Activated CD4-positive, alpha-beta T cell treated with anti-CD3 and anti-CD28 coated beads for 4 hours (primary cell): ENCODE measurements around the gene PPP4R2.
A peak's percentile ranks its signal among the peaks of the same experiment; 100 is the strongest.

Experiments
- DNase-seq, 2 donors: peaks; one replicate each; pipeline ENCODE4 v3.0.0-alpha.2; 2020

The PPP4R2 gene, protein sequence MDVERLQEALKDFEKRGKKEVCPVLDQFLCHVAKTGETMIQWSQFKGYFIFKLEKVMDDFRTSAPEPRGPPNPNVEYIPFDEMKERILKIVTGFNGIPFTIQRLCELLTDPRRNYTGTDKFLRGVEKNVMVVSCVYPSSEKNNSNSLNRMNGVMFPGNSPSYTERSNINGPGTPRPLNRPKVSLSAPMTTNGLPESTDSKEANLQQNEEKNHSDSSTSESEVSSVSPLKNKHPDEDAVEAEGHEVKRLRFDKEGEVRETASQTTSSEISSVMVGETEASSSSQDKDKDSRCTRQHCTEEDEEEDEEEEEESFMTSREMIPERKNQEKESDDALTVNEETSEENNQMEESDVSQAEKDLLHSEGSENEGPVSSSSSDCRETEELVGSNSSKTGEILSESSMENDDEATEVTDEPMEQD

DNA sequence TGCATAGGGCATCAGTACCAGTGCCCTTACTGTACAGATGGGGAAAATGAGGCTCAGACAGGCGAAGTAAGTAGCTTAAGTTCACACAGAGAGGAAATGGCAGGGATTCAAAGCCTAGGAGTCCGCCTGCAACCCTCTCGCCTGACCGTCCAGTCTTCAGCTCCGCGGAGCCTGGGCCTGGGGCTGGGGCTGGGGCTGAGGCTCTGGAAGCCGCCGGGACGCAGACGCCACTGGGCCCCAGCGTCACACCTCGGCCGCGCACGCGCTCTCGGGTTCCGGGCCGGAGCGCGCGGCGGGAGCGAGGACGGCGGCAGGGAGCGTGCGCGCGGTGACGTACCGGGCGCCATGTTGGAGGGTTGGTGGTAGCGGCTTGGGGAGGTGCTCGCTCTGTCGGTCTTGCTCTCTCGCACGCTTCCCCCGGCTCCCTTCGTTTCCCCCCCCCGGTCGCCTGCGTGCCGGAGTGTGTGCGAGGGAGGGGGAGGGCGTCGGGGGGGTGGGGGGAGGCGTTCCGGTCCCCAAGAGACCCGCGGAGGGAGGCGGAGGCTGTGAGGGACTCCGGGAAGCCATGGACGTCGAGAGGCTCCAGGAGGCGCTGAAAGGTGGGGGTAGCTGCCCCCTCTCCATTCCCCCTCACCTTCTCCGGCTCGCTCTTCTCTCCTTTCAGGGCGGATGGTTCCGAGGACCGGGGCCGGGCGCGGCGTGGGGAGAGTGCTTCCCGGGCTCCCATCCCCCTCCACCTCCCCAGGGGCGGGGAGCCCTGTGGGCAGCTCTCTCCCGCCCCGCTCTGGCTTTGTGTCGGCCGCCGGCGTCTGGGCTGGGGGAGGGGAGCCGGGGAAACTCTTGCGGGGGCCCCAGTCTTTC lies at the start of gene PPP4R2:
TSS of gene PPP4R2 (plus strand) at position 339 of the 861 bp plus-strand sequence. CDS start at position 566, 227 bp downstream.
- DNase-seq, result peak; percentile 87 to 89

DNA sequence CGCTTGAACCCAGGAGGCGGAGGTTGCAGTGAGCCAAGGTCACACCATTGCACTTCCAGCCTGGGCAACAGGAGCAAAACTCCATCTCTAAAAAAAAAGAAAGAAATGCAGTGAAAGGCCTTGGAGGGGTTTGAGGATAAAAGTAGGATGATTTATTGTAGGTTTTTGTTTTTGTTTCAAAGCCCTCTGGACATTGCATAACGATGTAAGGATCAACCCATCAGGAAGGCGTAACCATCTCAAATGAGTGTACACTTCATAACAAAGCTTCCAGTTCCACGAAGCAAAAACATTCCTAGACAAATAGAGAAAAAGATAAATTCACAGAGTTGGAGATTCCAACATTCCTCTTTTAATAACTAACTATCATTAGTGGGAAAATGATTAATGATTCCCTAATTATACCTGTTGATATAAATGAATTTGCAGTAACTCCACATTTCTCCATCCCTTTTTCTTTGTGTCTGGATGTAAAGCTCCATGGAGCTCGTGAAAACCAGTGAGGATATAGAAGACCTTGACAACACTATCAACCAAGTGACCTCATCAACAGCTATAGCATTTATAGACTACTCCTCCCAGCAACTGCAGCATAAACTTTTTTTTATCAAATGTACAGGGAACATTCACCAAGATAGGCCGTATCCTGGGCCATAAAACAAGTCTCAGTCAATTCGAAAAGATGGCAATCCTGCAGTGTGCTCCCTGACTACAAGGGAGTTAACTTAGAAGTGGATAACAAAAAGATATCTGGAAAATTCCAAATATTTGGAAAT lies 48.7 kb upstream of the PPP4R2 start:
- no peak for DNase-seq

DNA sequence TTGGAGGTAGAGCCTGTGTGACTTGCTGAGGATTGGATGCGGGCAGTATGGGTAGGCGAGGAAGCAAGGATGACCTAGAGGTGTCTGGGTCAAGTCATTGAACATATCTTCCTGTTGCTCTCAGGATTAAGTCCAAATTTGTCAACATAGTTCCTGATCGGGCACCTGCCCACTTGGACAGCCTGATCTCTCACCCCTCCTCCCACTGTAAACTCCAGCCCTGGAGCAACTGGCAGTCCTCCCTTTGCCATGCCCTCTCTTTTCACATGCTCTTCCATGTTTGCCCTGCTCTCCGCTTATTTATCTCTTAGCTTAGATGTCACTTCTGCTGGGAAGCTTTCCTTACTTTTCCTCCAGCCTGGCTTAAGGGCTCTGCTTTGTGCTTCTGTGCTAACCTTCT lies 47.6 kb upstream of the PPP4R2 start:
- DNase-seq, result no peak

DNA sequence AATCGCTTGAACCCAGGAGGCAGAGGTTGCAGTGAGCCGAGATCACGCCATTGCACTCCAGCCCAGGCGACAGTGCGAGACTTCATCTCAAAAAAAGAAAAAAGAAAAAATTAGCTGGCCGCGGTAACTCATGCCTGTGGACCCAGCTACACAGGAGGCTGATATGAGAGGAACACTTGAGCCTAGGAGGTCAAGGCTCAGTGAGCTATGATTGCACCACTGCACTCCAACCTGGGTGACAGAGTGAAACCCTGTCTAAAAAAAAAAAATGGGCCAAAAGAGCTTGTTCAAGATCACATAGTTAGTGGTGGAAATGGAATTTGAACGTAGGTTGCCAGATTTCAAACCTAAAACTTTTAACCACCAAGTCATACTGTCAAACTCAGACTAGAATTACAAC lies 46.2 kb upstream of the PPP4R2 start:
- no peak for DNase-seq

DNA sequence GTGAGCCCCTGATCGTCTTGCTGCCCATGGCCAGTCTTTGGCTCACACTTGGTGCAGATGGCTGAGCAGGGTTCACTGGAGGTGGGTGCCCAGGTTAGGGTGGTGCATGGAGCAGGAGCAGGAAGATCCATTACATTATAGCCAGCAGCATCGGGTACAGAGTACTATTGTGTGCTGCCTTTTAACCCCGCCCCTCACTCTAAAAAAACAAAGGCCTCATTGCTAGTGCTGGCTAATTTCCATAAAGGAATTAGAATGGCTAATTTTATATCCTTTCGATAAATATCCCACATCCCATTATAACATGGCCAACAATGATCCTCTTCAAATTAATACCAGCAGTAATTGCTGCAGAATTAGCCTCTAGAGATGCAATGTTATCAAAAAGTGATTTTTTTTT lies 45.8 kb upstream of the PPP4R2 start:
- no peak for DNase-seq

DNA sequence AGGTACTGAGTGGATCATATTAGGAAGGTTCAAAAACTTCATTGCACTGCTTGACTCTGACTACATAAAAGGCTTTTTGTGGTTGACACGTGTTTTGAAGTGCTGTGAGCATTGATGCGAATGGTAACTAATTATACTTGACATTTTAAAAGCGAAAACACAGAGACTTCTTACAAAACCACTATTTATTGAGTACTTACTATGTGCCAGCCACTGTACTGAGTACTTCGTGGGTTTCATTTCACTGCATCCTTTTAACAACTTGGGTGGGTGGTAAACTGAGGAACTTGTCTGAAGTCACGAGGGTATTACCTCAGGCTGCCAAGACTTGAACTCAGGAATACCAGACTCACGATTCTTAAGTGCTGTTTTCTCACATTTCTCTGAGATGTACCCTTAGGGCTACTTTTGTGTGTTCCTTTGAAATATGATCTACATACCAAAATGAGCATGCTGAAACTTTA lies 45.3 kb upstream of the PPP4R2 start:
- no peak for DNase-seq

DNA sequence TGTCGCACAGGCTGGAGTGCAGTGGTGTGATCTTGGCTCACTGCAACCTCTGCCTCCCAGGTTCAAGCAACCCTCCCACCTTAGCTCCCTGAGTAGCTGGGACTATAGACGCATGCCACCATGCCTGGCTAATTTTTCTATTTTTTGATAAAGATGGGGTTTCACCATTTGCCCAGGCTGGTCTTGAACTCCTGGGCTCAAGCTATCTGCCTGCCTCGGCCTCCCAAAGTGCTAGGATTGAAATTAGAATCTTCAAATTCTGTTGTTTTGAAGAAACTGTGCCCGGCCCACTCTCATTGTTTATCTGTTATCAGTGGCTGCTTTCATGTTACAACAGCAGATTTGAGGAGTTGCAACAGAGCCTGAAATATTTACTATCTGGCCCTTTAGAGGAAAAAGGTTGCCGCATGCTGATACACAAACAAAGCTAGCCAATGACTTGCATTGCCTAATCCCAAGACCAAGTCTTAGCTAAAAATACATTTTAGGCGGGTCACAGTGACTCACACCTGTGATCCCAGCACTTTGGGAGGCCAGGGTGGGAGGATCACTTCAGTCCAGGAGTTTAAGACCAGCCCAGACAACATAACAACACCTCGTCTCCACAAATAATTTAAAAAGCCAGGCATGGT lies 43.2 kb upstream of the PPP4R2 start:
- DNase-seq, result no peak

DNA sequence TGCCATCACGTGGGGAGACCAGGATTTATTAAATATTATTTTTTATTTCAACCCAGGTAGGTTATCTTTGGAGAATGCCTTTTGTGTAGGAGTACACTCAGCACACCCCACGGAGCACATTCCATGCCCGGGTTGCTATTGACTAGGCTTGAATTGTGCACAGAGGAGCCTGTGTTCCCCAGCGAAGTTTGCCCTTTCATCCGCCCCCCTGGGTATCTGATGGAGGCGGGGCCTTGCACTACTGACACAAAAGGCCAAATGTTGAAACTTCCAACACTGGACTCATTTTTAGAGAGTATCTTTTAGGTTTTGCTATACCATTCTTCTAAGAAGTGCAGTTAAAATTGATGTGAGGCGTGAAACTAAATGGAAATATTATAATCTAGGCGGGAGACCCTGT lies 39.3 kb upstream of the PPP4R2 start:
- DNase-seq, result no peak

DNA sequence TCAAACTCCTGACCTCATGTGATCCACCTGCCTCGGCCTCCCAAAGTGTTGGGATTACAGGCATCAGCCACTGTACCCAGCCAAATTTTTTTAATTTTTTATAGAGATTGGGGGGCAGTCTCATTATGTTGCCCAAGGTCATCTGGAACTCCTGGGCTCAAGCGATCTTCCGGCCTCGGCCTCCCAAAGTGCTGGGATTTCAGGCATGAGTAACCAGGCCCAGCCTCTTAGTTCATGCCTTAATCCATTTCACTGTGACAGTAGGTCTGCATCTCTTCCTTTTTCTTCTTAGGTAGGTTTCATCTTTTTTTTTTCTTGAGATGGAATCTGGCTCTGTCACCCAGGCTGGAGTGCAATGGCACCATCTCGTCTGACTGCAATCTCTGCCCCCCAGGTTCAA lies 37.3 kb upstream of the PPP4R2 start:
- DNase-seq, result no peak

DNA sequence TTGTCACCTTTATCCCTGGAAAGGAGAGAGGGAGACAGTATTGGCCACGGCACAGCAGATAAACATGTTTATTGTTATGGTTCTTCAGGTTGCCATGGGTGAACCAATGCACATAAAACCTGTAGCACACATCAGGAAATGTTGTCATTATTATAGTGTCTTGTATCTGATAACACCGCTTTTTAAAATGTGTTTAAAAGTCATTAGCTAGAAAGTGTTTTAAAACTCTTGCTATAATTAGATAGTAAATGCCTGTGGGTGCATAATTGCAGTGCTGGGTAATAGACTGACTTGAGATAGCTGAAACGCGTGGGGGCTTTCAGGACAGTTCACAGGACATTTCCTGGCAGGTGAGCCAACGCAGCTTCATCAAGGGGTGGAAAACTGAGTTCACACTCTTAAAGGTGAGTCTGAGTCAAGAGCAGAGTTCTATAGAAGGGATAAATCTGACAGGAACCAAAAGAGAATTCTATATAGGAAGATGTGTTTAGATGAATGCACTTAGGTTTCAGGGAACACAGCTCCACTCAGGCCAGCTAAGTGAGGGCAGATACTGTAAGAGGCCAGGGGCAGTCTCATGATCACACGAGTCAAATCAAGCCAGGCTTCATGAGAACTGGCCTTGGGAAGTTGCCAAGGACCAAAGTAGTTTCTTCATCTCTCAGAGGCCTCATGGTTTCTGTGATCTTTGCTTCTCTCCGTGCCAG lies 35.6 kb upstream of the PPP4R2 start:
- DNase-seq, result peak in 1 of 2 donors; percentile 19

DNA sequence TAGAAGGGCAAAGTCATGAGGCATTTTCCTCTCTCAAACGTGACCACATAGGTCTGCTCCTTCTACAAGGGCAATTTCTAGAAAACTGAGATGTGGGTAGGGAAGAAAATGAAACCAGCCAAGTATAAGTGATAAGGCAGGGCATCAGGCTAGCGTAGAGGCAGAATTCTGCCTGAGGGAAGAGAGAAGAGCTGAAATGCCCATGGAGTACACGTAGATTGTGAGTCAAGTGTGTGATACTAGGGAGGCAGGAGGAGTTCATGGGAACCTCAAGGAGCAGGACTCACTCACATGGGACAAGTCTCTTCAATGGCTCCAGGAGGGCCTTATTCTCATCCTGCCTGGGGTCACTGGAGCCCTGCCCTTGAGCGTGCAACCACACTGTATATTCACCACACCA lies 34.9 kb upstream of the PPP4R2 start:
- no peak for DNase-seq

DNA sequence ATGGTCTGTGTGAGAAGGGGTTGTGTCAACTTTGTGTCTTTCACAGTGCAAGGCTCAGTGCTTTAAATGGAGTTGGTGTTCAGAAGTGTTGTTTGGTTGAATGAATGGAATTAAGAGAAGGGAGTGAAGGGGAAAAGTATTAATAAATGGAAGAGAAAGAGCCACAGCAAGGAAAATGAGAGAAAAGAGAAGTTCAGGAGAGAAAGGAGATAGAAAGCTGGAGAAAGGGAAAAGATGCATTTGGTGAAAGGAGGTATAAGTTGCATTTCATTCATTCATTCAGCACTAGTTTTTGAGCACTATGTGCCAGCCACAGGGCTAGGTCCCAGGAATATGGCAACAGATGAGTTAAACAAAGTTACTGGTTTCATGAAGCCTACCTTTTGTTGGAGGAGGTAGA lies 34.3 kb upstream of the PPP4R2 start:
- no peak for DNase-seq

DNA sequence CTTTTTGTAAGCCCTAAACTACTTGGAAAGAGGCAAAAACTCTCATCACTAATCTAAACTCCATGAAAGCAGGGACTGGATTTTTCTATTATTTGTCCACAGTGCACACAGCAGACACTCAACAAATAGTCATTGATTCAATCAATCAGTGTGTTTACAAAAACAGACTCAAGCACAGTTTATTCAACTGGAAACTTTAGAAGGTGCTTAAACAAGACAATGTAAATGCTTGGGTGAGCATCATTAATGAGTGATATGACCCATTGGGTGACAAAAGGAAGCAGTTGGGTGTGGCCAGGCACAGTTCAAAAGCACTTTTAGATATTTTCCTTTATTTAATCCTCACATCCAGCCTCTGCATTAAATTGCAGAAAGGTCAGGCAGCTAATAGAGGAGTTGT lies 32.0 kb upstream of the PPP4R2 start:
- no peak for DNase-seq

DNA sequence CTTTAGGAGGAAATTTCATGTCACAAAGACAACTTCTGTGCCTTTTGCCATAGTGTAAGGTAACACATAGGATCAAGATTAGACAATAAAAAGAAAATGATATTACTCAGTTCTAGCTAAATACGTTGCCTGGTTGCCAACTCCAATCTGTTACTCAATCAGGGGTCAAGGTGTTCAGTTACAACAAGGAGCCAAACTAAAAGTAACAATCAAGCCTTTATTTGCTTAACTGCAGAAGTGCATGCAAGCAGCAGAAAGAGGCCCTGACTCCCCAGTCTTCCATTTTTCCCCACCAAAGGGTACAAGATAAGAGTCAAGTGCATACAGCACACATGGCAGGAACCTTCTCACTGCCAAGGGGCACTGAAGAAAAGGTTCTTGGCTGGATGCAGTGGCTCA lies 28.3 kb upstream of the PPP4R2 start:
- no peak for DNase-seq

DNA sequence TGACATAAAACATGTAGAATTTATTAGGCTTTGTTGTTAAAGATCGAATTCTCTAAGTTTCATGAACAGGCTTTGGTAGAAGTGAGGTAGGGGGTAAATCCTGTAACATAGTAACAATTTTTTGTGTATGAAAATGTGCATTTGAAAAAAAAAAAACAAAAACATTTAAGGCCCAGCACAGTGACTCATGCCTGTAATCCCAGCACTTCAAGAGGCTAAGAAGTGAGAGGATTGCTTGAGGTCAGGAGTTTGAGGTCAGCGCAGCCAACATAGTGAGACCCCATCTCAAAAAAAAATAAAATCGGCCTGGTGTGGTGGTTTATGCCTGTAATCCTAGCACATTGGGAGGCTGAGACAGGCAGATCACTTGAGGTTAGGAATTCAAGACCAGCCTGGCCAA lies 26.8 kb upstream of the PPP4R2 start:
- no peak for DNase-seq

DNA sequence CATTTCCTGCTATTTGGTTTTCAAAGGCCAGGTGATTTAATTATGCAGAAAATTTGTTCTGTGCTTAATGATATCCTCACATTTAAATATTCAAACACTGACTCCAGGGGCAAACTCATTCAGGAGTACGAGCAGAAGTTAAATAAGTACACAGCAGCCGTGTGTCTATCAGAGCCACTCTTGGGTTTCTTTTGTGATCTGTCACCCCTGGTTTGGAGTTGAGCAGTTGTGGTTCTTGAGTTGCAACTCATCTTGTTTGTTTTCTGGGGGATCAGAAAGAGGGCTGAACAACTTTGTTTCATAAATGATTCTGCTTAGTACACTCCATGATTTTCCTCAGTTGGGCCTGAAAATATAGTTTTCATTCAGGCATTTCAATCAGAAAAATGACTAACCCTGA lies 25.7 kb upstream of the PPP4R2 start:
- no peak for DNase-seq

DNA sequence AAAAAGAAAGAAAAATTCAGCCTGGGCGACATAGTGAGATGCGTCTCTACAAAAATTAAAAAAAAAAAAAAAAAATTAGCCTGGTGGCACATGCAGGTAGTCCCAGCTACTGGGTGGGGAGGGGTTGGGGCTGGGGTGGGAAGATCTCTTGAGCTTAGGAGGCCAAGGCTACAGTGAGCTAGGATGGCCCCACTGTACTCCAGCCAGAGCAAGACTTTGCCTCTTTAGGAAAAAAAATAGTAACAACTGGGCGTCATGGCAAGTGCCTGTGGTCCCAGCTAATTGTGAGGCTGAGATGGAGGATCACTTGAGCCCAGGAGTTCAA lies 23.9 kb upstream of the PPP4R2 start:
- no peak for DNase-seq

DNA sequence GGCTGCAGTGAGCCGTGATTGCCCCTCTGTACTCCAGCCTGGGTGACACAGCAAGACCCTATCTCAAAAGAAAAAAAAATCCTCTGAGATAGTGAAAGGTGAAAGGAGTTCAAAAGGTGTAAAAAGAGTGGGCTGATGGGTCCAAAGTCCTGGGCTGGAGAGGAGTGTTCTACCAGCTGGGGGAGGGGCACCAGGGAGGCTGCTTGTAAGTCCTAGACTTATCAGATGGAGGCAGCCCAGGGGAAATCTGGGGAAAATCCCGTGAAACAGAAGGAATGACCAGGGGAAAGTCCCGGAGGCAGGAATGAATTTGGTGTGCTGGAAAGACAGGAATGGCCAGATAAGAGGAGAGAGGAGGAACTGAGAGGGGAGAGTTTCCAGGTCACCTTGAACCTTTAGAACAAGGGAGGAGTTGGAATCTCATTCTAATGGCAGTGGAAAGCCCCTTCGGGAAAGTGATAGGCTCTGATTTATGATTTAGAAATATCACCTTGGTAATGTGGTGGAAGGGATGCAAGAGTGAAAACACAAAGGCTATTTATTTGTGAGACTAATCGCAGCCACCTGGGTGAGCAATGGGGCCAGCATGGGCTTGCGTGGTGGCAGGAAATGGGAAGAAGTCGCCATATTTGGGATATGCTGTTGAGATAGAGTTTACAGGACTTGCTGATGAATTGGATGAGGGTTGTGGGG lies 23.4 kb upstream of the PPP4R2 start:
- no peak for DNase-seq

DNA sequence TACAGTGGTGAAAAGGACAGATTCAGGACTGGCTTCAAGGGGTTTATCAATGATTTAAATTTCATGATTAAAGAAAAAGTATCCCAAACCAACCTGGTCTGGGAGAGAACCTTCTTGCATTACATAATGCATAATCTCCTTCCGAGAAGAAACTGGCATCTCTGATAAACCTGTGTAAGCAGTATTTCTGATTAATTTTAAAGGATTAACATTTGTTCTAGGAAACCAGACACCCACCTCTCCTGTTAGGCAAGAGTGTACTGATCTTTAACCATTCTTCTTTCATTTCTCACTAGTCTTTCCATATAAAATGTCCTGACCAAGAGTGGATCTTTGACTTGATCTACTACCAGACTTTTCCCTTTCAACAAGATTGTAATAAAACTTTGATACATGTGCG lies 22.8 kb upstream of the PPP4R2 start:
- DNase-seq, result no peak

DNA sequence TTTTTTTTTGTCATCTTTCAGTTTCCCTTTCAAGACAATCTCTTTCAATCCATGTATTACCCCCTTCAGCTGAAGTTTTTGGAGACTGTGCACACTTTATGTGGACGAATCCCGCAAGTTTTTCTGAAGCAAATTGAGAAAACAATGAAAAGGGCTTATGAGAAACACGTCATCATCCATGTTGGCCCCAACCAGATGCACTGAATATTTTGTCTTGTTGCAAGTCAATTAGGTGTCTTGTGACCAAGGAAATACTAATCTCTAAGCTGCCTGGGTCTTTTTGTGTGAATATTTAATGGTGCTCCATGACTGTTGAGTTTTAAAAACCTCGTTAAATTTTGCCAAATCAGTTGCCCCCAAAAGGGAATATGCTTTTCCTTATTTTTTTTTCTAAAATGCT lies 21.7 kb upstream of the PPP4R2 start:
- DNase-seq, result no peak

DNA sequence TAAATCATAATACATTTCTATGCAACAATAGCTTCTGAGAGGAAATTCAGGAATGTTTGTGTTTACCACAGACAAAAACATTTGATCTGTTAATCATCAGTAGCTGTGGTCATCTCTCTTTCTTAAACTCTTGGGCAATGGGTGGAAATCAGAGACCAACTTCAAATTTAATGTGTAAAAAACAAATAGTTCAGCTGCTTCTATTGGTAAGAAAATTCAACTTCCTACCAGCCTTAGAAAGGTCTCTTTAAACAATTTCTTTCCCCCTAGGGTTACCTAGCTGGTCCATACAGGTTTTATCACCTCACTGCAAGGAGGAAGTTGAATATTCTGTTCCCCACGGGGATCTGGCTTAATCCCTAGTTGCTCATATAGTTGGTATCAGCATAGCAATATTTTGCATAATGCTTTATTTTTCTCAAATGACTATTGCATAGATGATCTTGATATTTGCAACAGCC lies 20.3 kb upstream of the PPP4R2 start:
- no peak for DNase-seq
